Lung (tissue), 12 donors: ENCODE data around the gene ZCCHC18. TPM values are rescaled to one million over a fixed set of nuclear protein-coding genes. Genes with fewer than 3 reads are reported as not detected.

Experiments used
- ATAC-seq: fragments of 200-7000 bp; cut with Tn5 transposase; one replicate; pipeline ENCODE4 v1.9.1; 2020; ENCODE audit warnings: moderate number of reproducible peaks; ENCODE audit not compliant: insufficient read depth, low FRiP score
- DNase-seq, 3 donors: peaks; one replicate each; pipeline ENCODE4 v3.0.0-alpha.2; 2013 to 2017
- H3K27ac ChIP-seq, 2 donors: one replicate each; pipeline ENCODE4 v1.5.1; 2013; ENCODE audit warnings: mild to moderate bottlenecking in 2 of 2, moderate library complexity in 2 of 2, control low read depth in 1 of 2, inconsistent platforms in 1 of 2, low read depth in 1 of 2, low read length in 1 of 2
- H3K27me3 ChIP-seq, 3 donors: one replicate each; pipeline ENCODE4 v1.5.1; 2013; ENCODE audit warnings: low read length in 2 of 3; ENCODE audit not compliant: control insufficient read depth in 3 of 3, insufficient read depth in 3 of 3
- H3K36me3 ChIP-seq, 4 donors: one replicate each; pipeline ENCODE4 v1.5.1; 2013; ENCODE audit warnings: low read length in 4 of 4, mild to moderate bottlenecking in 1 of 4, moderate library complexity in 1 of 4; ENCODE audit not compliant: control insufficient read depth in 4 of 4, insufficient read depth in 4 of 4
- H3K4me1 ChIP-seq, 5 donors: one replicate each; pipeline ENCODE4 v1.5.1; 2013; ENCODE audit warnings: low read length in 5 of 5, mild to moderate bottlenecking in 2 of 5, moderate library complexity in 1 of 5; ENCODE audit not compliant: control insufficient read depth in 5 of 5, insufficient read depth in 5 of 5
- H3K4me3 ChIP-seq: one replicate; pipeline ENCODE4 v1.5.1; 2013; ENCODE audit warnings: mild to moderate bottlenecking, control low read depth, moderate library complexity
- H3K9ac ChIP-seq, 2 donors: one replicate each; pipeline ENCODE4 v1.5.1; 2013; ENCODE audit warnings: low read length in 2 of 2, control low read depth in 1 of 2; ENCODE audit not compliant: insufficient read depth in 1 of 2
- H3K9me3 ChIP-seq, 4 donors: one replicate each; pipeline ENCODE4 v1.5.1; 2013; ENCODE audit warnings: low read length in 3 of 4, mild to moderate bottlenecking in 1 of 4, moderate library complexity in 1 of 4; ENCODE audit not compliant: control insufficient read depth in 4 of 4, insufficient read depth in 3 of 4
- CTCF ChIP-seq: IDR thresholded peaks from 2 replicates; pipeline ENCODE4 v1.5.1; 2012; ENCODE audit warnings: mild to moderate bottlenecking; ENCODE audit errors: control extremely low read depth, extremely low read depth
- WGBS, 2 donors: extraction: QIAGEN DNeasy Blood & Tissue Kit; methylation state at CpG; one replicate each; pipeline ENCODE4 v1.1.7; 2013; 5-methylcytosine and 5-hydroxymethylcytosine counted together
- polyA plus RNA-seq, 2 donors: library from polyadenylated mRNA; stranded (reverse); fragments of 200-250 nt; gene quantifications; one replicate each; pipeline ENCODE4 v1.2.1, GENCODE V29; 2013
- total RNA-seq, 2 donors: library from RNA; depleted of rRNA in 1 of 2; stranded (reverse); fragments of >200 nt in 1 of 2; gene quantifications; one replicate each; pipeline ENCODE4 v1.2.1, GENCODE V29; 2014 to 2021
- donor health status: control.
- donor health status: control.
- donor health status: Bipolar disorder and iron deficiency.
- donor health status: healthy.
- donor health status: DM: yes; HTN: yes; CAD: no.

The ZCCHC18 gene
- total and polyA plus RNA-seq, 4 donors = 0.24 to 1.1 (median 0.54) TPM

GRCh38 chrX:104113222-104113965 is 1.1 kb downstream of the ZCCHC18 start:
- H3K9me3 ChIP-seq = no peaks in the 10 kb centered on the region
- H3K36me3 ChIP-seq = no peaks in the 10 kb centered on the region
- peaks cover 0 to 39% (median 13%) of the 10 kb centered on the region in 3 donors for H3K27me3 ChIP-seq
- 8 to 31% methylated on average over 17 to 24 of the region's 24 CpGs for WGBS, 2 donors
- H3K27ac ChIP-seq = no peak overlapping the region
- no peaks in the 10 kb centered on the region for H3K4me1 ChIP-seq
- peak; percentile 11 for TF ChIP-seq CTCF
- H3K9ac ChIP-seq = no peak overlapping the region
- DNase-seq (peak; percentile 68 to 76 (median 69)), ATAC-seq (peak; percentile 63)
- H3K4me3 ChIP-seq = peak overlapping the region; percentile 2

GRCh38 chrX:104117759-104118158 is 5.4 kb downstream of the ZCCHC18 start:
- peaks cover 0 to 46% (median 13%) of the 10 kb centered on the region in 3 donors for H3K27me3 ChIP-seq
- no peaks in the 10 kb centered on the region for H3K9me3 ChIP-seq
- H3K27ac ChIP-seq = no peak overlapping the region
- H3K36me3 ChIP-seq = no peaks in the 10 kb centered on the region
- TF ChIP-seq CTCF = no peak
- no peak overlapping the region for H3K4me3 ChIP-seq
- H3K4me1 ChIP-seq = no peaks in the 10 kb centered on the region
- DNase-seq = no peak
- no peak overlapping the region for H3K9ac ChIP-seq
- no peak for ATAC-seq

- no peak for DNase-seq
- Histone ChIP-seq H3K4me1 (no peaks in the 10 kb centered on the region), H3K4me3 (no peak overlapping the region), H3K36me3 (no peaks in the 10 kb centered on the region), H3K27me3 (peaks cover 0 to 44% (median 10%) of the 10 kb centered on the region in 3 donors), H3K9me3 (no peaks in the 10 kb centered on the region), H3K27ac (no peak overlapping the region), H3K9ac (no peak overlapping the region)
- no peak for ATAC-seq
- WGBS, 2 donors = 58 to 100% methylated on average over 1 of the region's 1 CpG
- no peak for TF ChIP-seq CTCF
Observed at GRCh38 chrX:104118765-104119164, 6.4 kb downstream of the ZCCHC18 start.
